Immature natural killer cell (primary cell): ENCODE results near the gene ARHGEF12. TPM values are rescaled to one million over a fixed set of nuclear protein-coding genes. Genes with fewer than 3 reads are reported as not detected.

Experiments used
- DNase-seq, 3 donors: peaks; one replicate each; pipeline ENCODE4 v3.0.0; 2022; ENCODE audit warnings: mixed read lengths in 1 of 3
- H3K27ac Mint-ChIP-seq, 6 donors: one replicate each; pipeline ENCODE4 v1.8.0; 2020; ENCODE audit warnings: mixed read lengths in 6 of 6, mild to moderate bottlenecking in 5 of 6, inconsistent platforms in 4 of 6, moderate library complexity in 3 of 6
- H3K27me3 Mint-ChIP-seq, 3 donors: one replicate each; pipeline ENCODE4 v1.8.0; 2020 to 2021; ENCODE audit warnings: low read depth in 3 of 3, mild to moderate bottlenecking in 3 of 3, mixed read lengths in 3 of 3, moderate library complexity in 3 of 3, inconsistent platforms in 1 of 3
- H3K36me3 Mint-ChIP-seq, 3 donors: one replicate each; pipeline ENCODE4 v1.8.0; 2020; ENCODE audit warnings: mixed read lengths in 3 of 3, inconsistent platforms in 2 of 3, mild to moderate bottlenecking in 2 of 3
- H3K4me1 Mint-ChIP-seq, 2 donors: one replicate each; pipeline ENCODE4 v1.8.0; 2020; ENCODE audit warnings: inconsistent platforms in 2 of 2, mild to moderate bottlenecking in 2 of 2, mixed read lengths in 2 of 2, moderate library complexity in 1 of 2
- H3K4me3 Mint-ChIP-seq, 5 donors: one replicate each; pipeline ENCODE4 v1.8.0; 2020; ENCODE audit warnings: mild to moderate bottlenecking in 5 of 5, mixed read lengths in 5 of 5, inconsistent platforms in 3 of 5, moderate library complexity in 3 of 5
- H3K9me3 Mint-ChIP-seq, 6 donors: one replicate each; pipeline ENCODE4 v1.8.0; 2020; ENCODE audit warnings: mild to moderate bottlenecking in 6 of 6, mixed read lengths in 6 of 6, inconsistent platforms in 4 of 6, moderate library complexity in 3 of 6
- polyA plus RNA-seq, 3 donors: library from polyadenylated mRNA; unstranded; fragments of 300-500 nt; fragmentation: Illumina TruSeq; gene quantifications; one replicate each; pipeline ENCODE4 v1.2.3, GENCODE V29; 2021

The ARHGEF12 gene
- polyA plus RNA-seq, 3 donors from 2014 or later: 1.1 to 12.2 (median 6.7) TPM

DNA sequence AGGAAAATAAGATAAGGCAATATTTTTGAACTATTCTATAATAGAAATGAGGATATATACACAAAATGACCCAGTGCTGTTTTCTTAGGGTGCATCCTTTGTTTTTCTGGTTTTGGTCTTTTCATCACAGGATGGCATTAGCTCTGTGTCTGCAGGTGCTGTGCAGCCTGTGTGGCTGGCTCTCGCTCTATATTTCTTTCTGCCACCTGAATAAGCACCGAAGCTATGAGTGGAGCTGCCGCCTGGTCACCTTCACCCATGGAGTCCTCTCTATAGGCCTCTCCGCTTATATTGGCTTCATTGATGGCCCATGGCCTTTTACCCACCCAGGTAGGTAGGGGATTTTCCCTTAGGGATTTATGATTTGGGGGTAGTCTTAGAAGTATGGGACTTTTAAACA, 8.9 kb upstream of the ARHGEF12 start:
- Mint-ChIP-seq H3K27me3 (peaks cover 12 to 36% (median 23%) of the 10 kb centered on the region in 3 donors), H3K36me3 (no peaks in the 10 kb centered on the region), H3K9me3 (peaks cover 0 to 2% (median 0%) of the 10 kb centered on the region in 6 donors), H3K4me1 (peaks cover 15 to 26% of the 10 kb centered on the region in 2 donors), H3K27ac (no peak overlapping the region), H3K4me3 (no peak overlapping the region)
- DNase-seq: no peak

DNA sequence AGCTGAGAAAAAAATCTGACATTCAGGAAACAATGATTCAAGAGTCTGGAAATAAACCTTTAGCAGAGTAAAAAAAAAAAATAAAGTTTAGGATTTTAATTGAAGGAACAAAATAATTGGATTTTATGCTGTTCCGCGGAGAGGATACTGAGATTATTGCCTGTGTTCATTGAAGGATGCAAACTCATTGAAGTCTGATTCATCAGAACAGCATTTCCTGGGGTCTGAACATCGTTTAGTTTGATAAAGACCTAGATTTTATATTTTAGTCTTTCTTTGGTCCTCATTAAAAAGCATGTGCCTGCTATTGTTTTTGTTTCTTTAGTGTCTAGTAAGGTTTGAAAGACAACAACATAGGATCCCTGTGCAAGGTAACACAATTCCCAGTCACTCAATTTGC, 6.7 kb upstream of the ARHGEF12 start:
- H3K9me3 Mint-ChIP-seq: peaks cover 0 to 2% (median 0%) of the 10 kb centered on the region in 6 donors
- H3K4me3 Mint-ChIP-seq: no peak overlapping the region
- H3K27me3 Mint-ChIP-seq: peaks cover 12 to 20% (median 19%) of the 10 kb centered on the region in 3 donors
- H3K27ac Mint-ChIP-seq: no peak overlapping the region
- DNase-seq: no peak
- peaks cover 0 to 3% (median 0%) of the 10 kb centered on the region in 3 donors for H3K36me3 Mint-ChIP-seq
- peaks cover 15 to 26% of the 10 kb centered on the region in 2 donors for H3K4me1 Mint-ChIP-seq

DNA sequence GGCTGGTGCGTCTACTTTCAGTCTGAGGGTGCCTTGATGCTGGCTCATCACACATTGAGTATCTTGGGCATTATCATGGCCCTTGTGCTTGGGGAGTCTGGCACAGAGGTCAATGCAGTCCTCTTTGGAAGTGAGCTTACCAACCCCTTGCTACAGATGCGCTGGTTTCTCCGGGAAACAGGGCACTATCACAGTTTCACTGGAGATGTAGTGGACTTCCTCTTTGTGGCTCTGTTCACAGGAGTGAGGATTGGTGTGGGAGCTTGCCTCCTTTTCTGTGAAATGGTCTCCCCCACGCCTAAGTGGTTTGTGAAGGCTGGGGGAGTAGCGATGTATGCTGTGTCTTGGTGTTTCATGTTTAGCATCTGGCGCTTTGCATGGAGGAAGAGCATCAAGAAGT, 6.2 kb upstream of the ARHGEF12 start:
- DNase-seq: no peak
- Mint-ChIP-seq H3K4me3 (peak overlapping the region in 1 of 5 donors; percentile 0), H3K36me3 (peaks cover 0 to 3% (median 0%) of the 10 kb centered on the region in 3 donors), H3K9me3 (no peaks in the 10 kb centered on the region), H3K27me3 (peaks cover 12 to 16% (median 16%) of the 10 kb centered on the region in 3 donors), H3K27ac (no peak overlapping the region), H3K4me1 (peaks cover 14 to 25% of the 10 kb centered on the region in 2 donors)

DNA sequence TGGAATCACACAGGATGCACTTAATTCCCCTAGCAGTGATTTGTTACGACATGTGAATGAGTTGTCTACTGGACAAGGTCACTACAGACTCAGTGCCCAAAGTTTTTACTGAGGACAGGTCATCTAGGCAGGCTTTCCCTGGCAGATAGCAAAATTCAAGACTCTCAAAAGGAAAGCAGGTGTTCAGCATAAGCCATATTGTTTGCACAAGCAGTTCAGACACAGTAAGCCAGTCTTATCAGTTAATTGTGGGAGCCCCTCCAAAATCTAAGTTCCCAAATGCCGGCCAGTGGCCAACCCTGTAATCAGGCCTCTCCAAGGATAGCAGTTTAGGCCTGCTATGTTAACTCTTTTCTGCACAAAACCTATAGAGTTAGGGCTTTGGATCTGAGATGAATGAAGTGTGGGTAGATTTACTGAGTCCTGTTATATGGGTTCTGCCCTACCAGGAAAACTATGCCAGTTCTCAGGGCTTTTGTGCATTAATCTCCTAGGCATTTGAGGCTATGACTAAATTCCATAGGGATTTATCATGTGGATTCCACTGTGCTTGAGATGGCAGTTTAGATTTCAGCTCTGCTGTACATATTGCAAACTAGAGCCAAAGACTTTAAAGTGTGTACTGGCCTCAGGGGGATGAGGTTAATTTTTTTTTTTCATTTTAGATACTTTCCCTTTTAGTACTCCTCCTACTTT, 4.8 kb upstream of the ARHGEF12 start:
- no peaks in the 10 kb centered on the region for H3K9me3 Mint-ChIP-seq
- peaks cover 9 to 12% (median 9%) of the 10 kb centered on the region in 3 donors for H3K27me3 Mint-ChIP-seq
- no peak overlapping the region for H3K27ac Mint-ChIP-seq

DNA sequence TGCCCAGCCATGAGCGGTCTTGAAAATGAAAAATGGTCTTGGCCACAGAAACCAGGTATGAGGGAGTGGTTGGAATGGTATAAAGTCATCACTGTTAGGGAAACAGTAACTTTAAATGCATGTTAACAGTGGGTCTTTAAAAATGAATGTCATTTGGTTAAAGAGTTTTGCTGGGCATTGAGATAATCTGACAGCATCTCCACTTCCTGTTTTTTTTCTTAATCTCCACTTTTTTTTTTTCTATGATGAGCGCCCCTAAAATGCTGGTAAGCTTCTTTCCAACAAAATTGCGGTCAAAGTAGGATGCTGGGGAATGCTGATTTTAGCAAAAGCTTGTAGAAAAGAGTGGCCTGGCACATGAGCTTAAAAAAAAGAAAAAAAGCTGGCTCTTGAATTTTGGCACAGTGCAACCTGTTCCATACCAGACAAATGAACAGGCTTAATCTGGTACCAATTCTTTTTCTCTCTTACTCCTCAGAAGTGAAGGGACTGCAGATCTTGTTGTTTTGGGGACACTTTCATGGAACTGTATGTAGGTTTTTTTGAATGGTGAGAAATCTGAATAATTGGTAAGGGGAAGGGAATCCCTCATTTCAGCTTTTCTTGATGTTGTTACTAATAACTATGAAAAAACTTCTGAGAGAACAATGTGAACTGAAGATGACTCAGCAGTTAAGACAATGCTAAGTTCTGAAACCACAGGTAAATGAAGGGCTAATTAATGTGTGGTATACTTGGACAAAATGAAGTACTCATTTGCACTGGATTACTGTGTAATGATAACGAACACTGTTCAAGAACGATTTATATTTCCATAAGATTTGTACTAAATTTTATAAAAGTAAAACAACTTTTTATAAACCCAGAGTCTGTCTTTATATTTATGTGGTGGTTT, 3.1 kb upstream of the ARHGEF12 start:
- Mint-ChIP-seq H3K4me1 (peaks cover 18 to 22% of the 10 kb centered on the region in 2 donors), H3K4me3 (no peak overlapping the region), H3K27me3 (peaks cover 10 to 14% (median 14%) of the 10 kb centered on the region in 3 donors), H3K9me3 (no peaks in the 10 kb centered on the region), H3K27ac (no peak overlapping the region), H3K36me3 (peaks cover 0 to 6% (median 0%) of the 10 kb centered on the region in 3 donors)
- no peak for DNase-seq

More for the DNA sequence above, 4.8 kb upstream of the ARHGEF12 start:
- peaks cover 10 to 18% of the 10 kb centered on the region in 2 donors for H3K4me1 Mint-ChIP-seq
- H3K36me3 Mint-ChIP-seq: peaks cover 0 to 3% (median 0%) of the 10 kb centered on the region in 3 donors
- no peak overlapping the region for H3K4me3 Mint-ChIP-seq
- no peak for DNase-seq

DNA sequence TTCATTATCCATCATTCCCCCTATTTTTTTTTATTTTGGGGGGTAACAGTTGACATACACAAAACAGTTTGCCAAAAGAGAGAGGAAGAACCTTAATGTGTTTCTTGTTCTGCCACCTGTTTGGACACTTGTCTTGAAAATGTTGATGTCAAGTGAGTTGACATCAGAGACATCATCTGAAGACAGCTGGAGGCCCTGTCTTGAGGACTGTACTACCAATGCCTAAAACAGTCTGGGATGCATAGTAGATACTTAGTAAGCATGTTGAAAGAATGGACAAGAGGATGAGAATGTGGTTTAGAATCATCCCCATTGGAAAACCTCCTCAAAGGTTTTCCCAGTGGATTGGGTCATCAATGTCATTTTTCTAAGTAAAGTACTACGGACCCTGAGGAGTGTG, 2.4 kb upstream of the ARHGEF12 start:
- Mint-ChIP-seq H3K4me3 (no peak overlapping the region), H3K27me3 (peaks cover 13 to 16% (median 13%) of the 10 kb centered on the region in 3 donors), H3K27ac (no peak overlapping the region)

DNA sequence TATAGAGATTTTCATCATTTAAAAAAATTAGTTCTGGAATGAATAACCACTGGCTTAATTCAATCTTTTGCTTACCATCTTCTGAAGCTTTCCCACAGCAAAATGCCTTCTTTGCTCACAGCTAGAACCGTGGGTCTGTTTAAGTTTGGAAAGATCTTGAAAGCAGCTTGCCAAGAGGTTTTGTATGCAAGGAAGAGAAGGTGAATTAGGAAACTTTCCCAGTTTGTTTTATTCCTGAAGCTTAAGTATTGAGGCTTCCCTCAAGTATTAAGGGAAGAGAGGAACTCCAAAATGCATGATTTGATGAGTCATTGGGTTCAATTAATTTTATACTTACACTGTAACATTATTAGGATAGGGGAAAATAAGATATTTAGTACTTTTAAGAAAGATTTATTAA, 1.9 kb upstream of the ARHGEF12 start:
- H3K9me3 Mint-ChIP-seq: no peaks in the 10 kb centered on the region
- H3K27me3 Mint-ChIP-seq: peaks cover 15 to 17% (median 15%) of the 10 kb centered on the region in 3 donors
- peaks cover 0 to 6% (median 0%) of the 10 kb centered on the region in 3 donors for H3K36me3 Mint-ChIP-seq
- peaks cover 22 to 35% of the 10 kb centered on the region in 2 donors for H3K4me1 Mint-ChIP-seq
- H3K27ac Mint-ChIP-seq: no peak overlapping the region
- H3K4me3 Mint-ChIP-seq: no peak overlapping the region
- no peak for DNase-seq

More for the DNA sequence above, 2.4 kb upstream of the ARHGEF12 start:
- Mint-ChIP-seq H3K9me3 (no peaks in the 10 kb centered on the region), H3K4me1 (peaks cover 20 to 30% of the 10 kb centered on the region in 2 donors), H3K36me3 (peaks cover 0 to 6% (median 0%) of the 10 kb centered on the region in 3 donors)
- no peak for DNase-seq

DNA sequence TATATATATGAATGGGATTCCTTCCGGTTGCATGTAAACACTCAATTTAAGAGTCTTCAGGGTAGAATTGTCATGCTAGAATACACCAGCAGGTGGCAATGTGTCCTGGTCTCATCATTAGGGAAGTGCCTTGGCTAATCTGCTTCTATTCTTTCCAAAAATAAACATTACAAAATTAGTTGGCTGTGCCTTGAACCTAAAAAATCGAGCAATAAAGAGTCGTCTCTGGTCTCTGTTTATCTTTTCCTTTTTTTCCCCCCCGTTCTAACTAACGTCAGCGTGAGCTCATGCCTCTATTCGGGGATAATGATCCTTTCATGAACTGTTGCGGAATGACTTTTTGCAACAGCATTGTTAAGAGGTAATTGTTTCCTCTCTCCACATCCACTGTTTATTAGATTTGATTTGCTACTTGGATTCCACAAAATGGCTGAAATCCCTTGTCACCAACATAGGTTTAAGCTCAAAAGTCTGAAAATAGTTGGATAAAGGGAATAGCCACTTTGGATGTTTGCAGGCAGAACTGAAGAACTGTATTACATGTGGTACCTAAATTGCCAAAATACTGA, 1.2 kb upstream of the ARHGEF12 start:
- H3K9me3 Mint-ChIP-seq: peaks cover 0 to 1% (median 0%) of the 10 kb centered on the region in 6 donors
- peaks cover 16 to 20% (median 18%) of the 10 kb centered on the region in 3 donors for H3K27me3 Mint-ChIP-seq
- peak overlapping the region; percentile 66 to 84 (median 73) for H3K4me3 Mint-ChIP-seq
- peak overlapping the region; percentile 1 to 81 (median 58) for H3K27ac Mint-ChIP-seq
- DNase-seq: peak; percentile 61 to 66 (median 64)
- H3K4me1 Mint-ChIP-seq: peaks cover 28 to 41% of the 10 kb centered on the region in 2 donors
- H3K36me3 Mint-ChIP-seq: peaks cover 0 to 6% (median 0%) of the 10 kb centered on the region in 3 donors

DNA sequence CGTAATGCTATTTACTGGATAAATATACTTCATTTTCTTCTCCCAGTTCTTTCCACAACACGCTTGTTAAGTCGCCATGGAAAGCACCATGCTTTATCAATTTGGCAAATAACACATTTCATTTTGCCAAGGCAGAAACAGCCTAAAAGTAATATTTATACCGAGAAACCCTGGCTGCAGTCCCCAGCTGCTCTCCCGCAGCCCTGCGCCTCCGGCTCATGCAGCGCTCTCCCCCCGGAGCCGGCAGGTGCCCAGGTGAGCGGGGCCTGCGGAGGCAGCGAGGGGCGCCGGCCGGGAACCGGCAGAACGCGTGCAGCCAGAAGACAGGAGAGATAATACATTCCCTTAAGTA, 681 bp upstream of the ARHGEF12 start:
- peaks cover 0 to 1% (median 0%) of the 10 kb centered on the region in 6 donors for H3K9me3 Mint-ChIP-seq
- H3K4me3 Mint-ChIP-seq: peak overlapping the region; percentile 66 to 84 (median 73)
- peaks cover 0 to 6% (median 2%) of the 10 kb centered on the region in 3 donors for H3K36me3 Mint-ChIP-seq
- DNase-seq: no peak
- H3K27me3 Mint-ChIP-seq: peaks cover 19 to 21% (median 20%) of the 10 kb centered on the region in 3 donors
- H3K4me1 Mint-ChIP-seq: peaks cover 29 to 47% of the 10 kb centered on the region in 2 donors
- peak overlapping the region in 5 of 6 donors; percentile 1 to 81 (median 71) for H3K27ac Mint-ChIP-seq

DNA sequence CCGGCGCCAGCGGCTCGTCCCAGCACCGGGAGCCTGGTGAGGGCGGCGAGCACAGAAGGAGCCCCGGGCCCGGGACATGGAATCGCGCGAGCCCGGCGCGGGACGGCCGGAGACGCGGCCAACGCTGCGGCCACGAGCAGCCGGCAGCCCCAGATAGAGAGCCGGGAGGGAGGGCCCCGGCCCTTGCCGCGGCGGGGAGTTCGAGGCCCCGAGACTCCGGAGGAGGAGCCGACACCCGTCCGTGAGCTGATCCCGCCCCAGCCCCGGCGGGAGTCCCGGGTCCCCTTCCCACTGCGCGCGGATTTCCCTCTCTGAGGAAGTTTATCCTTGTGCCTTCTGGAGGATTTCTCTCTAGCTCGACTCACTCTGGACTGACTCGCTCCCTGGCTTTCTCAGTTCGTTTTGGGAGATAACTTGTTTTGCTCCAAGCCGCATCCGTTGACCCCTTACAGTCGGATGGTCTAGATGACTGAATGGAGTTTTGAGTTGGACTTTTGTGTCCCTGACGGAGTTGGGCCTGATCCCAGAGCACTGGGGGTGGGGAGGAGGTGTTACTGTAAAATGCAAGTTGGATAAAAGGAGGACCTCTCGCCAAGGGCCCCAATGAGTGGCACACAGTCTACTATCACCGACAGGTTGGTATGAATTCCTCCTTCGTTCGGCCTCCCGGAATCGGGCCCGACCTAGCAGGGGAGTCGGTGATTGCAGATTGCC, 585 bp downstream of the ARHGEF12 start:
- peak overlapping the region; percentile 90 to 97 (median 91) for H3K4me3 Mint-ChIP-seq
- peak overlapping the region; percentile 14 to 87 (median 76) for H3K27ac Mint-ChIP-seq
- peaks cover 29 to 51% of the 10 kb centered on the region in 2 donors for H3K4me1 Mint-ChIP-seq
- H3K36me3 Mint-ChIP-seq: peaks cover 0 to 6% (median 4%) of the 10 kb centered on the region in 3 donors
- peaks cover 22 to 26% (median 23%) of the 10 kb centered on the region in 3 donors for H3K27me3 Mint-ChIP-seq
- DNase-seq: no peak
- peaks cover 0 to 1% (median 0%) of the 10 kb centered on the region in 6 donors for H3K9me3 Mint-ChIP-seq

DNA sequence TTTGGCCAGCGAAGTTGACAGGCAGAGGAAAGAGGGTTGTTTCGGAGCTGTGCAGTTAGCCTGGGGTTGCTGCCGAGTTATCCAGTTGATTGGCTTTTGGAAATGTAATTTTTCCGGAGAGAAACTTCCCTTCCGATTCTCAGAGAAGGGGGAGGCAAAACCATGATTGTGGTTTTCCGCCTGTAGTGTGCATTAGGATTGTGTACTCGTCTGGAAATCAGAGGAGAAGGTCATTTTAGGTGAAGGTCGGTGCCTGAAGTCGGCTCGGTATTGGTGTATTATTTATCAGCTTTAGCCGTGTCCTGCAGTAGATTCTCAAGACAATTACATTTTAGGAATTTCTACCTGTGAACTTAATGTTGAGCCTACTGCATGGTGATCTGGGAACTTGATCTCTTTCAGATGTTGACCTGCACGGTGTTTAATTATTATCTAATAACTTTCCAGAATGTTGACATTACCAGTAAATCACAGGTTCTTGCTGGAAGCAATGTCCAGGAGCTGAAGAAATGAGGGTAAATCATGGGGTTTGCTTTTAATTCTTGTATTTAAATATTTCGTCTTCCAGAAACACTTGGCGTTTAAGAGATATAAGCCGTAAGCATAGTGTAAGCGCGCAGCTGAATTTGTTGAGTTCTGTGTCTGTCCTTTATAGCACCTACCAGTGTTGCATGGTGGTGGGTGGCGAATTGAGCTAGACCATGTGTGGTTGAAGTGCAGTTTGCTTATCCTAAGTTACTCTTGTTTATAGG, 1.3 kb downstream of the ARHGEF12 start:
- H3K27me3 Mint-ChIP-seq: peaks cover 19 to 33% (median 29%) of the 10 kb centered on the region in 3 donors
- DNase-seq: no peak
- H3K36me3 Mint-ChIP-seq: peaks cover 4 to 6% (median 5%) of the 10 kb centered on the region in 3 donors
- H3K27ac Mint-ChIP-seq: peak overlapping the region in 3 of 6 donors; percentile 69 to 87 (median 85)
- peaks cover 29 to 58% of the 10 kb centered on the region in 2 donors for H3K4me1 Mint-ChIP-seq
- peaks cover 0 to 1% (median 0%) of the 10 kb centered on the region in 6 donors for H3K9me3 Mint-ChIP-seq
- H3K4me3 Mint-ChIP-seq: peak overlapping the region; percentile 90 to 97 (median 91)
